Stimulated activated CD4-positive, alpha-beta T cell treated with anti-CD3 and anti-CD28 coated beads, Interleukin-1b, Interleukin-23, amount 100 ng/mL, for 4 hours (primary cell): ENCODE data around the gene TIGD3.

ENCODE experiments used
- DNase-seq, 2 donors: peaks; one replicate each; pipeline ENCODE4 v3.0.0-alpha.2; 2020; ENCODE audit warnings: low read depth in 2 of 2

Gene TIGD3

DNA sequence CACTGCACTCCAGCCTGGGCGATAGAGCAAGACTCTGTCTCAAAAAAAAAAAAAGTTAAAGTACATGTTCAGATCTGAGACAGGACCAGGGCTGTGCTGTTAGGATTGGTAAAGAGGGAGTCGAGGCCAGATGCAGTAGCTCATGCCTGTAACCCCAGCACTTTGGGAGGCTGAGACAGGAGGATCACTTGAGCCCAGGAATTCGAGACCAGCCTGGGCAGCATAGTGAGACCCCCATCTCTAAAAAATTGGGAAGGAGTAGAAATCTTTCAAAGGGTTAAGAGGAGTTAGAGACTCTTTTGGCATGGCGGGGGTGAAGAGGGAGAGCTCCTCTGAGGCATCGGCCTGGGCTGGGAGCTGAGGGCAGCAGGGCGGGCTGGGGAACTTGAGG is 16.1 kb downstream of the TIGD3 start:
- DNase-seq, result no peak

DNA sequence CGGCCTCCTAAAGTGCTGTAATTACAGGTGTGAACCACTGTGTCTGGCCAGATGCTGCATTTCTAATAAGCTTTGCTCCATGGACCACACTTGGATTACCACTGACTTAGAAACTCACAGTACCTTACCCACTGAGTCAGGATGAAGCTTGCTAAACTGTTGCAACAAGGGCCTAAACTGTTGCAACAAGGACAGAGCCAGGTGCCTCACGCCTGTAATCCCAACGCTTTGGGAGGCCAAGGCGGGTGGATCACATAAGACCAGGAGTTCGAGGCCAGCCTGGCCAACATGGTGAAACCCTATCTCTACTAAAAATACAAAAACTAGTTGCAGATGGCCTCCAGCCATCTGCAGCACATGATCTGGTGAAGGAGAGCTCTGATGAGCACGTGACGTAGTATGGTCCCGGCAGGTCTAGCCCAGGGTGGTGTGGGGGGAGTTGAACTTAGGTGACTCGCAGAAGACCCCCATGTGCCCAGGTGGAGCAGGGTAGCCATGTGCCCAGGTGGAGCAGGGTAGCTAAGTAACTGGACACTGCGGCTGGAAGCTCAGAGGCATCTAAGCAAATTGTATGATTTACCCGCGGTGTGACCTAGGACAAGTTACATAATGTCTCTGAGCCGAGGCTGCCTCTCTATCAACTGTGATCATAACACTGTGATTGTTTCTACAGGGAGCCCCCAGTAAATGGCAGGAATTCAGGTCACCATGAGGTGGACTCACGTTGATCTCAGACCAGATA is 19.5 kb downstream of the TIGD3 start:
- DNase-seq, result no peak

DNA sequence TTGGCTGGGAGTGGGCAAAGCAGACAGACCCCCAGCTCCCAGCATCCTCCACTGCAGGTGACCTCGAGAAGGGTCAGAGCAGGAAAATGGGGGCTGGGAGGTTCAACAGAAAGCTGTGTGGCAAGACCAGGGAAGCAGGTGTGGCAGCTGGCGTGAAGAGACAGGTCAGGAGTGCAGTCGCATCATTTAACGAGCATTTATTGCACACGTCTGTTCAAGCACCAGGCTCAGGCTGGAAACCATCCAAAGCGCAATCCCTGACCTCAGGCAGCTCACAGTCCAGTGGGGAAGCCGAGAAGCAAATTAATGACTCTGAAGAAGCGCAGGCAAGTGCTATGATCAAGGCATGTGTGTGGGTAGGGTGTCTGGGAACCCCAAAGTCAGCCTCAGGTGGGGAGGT is 20.5 kb downstream of the TIGD3 start:
- DNase-seq, result no peak

DNA sequence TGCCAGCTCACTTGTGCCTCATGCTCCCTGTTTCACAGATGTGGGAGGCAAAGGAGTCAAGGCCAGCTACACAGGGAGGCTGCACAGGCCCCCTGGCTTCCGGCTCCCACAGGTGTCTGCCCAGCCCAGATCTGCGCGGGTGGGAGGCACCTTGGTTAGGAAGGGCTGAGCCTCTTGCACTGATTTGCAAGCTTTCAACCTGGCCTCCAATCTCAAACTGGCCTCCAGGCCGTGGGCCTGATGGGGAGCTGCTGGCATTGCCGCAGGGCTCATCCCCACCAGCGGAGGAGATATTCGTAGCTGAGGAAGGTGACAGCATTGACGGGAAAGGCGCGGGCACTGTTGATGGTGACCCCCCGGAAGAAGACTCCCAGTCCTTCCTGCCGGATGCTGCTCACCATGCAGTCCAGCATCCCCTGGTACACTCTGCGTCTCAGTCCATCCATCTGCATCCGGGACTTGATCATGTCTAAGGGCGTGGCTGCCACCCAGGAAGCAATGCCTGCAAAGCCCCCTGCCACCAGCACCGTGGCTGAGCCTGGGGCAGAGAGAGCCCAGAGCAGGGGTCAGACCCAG is 21.7 kb downstream of the TIGD3 start:
- DNase-seq, result no peak

DNA sequence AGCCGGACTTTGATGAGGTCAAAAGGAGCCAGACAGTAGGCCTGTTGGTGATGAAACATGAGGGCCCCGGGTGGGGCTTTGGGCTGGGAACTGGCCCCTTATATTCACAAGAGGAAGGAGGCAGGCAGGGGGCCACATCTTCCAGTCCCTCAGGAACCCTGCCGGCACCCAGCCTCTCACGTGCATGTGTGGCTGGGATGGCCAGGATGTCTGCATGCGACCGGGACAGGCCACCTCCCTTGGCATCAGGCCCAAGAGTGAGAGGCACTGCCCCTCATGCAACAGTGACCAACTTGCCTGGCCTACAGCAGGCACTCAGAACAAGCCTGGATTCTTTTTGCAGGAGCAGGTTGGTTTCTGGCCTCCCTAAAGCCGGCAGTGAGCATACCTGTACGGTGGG is 22.5 kb downstream of the TIGD3 start:
- no peak for DNase-seq

DNA sequence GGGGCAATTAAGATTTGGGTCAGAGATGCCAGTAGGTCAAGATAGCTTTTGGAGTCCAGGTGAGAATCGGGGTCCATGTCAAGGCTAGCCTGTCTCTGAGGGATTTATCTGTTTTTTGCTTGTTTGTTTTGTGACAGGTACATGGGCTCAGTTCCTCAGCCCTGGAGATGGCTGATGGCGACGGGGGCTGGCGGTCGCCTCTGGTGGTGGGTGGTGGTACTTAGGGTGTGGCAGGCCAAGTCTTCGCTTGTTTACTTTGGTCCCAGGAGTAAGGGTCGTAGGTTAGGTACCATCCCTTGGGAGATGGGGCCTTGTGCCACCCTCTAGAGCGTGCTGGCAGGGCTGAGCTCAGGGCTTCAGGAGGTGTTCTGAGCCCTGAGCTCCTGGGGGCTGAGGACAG is 23.2 kb downstream of the TIGD3 start:
- DNase-seq, result no peak

DNA sequence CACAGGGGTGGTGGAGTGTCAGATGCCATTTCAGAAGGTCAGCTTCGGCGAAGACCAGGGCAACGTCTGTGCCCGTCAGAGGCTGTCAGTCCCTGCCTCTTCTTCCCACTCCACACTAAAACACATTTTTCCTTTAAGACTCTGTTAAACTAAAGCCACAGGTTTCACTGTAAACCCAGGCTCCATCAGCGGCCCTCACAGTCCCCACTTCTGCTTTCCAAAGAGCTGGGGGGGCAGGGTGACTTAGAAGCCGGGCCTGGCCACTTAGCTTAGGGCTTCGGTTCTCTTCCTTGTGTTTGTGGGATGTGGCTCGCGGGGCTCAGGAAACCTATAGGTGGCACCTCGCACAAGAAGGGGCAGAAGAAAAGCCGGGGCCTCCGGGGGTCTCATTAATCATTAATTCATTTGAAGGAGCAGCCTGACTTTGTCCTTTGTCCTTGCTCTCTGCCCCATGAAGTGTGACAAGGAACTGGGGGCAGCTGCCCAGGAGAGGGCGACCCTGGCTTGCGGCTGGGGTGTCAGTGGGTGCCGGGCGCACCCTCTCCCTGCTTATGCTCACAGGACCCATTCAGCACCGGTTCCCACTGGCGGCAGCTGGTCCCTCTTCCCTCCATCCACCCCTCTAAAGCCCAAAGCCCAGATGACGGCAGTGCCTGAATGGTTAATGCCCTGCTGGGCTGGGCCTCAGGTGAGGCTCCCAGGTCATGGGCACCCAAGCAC is 23.8 kb downstream of the TIGD3 start:
- no peak for DNase-seq

DNA sequence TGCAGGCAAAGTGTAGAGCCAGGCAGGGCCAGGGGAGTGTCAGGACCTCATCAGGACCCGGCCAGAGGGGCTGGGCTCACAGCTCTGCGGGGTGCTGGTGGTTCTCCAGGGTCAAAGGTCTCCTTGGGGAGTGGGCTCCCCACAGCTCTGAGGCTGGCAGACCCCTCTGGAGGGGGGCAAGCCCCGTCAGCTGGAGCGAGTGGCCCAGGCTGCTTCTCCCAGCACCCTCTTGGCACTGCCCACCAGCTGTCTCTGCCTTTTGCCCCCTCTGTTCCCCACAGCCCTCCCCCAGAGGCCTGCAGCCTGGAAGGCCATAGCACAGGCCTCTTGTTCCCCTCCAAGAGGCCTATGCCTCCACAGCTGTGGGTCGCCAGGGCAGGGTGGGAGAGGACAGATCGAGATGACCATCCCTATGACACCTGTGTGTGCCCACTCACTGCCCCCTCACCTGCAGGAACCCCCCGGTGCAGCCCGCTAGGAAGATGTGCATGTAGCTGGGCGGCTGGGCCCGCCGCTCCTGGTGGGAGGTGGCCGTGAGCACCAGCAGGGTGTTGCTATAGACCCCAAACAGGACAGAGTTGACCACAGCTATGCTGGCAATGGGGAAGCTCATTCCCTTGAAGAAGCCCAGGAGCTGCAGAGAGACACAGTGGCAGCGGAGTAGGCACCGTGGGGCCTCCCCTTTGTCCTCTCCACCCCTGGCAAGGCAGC is 24.5 kb downstream of the TIGD3 start:
- no peak for DNase-seq

DNA sequence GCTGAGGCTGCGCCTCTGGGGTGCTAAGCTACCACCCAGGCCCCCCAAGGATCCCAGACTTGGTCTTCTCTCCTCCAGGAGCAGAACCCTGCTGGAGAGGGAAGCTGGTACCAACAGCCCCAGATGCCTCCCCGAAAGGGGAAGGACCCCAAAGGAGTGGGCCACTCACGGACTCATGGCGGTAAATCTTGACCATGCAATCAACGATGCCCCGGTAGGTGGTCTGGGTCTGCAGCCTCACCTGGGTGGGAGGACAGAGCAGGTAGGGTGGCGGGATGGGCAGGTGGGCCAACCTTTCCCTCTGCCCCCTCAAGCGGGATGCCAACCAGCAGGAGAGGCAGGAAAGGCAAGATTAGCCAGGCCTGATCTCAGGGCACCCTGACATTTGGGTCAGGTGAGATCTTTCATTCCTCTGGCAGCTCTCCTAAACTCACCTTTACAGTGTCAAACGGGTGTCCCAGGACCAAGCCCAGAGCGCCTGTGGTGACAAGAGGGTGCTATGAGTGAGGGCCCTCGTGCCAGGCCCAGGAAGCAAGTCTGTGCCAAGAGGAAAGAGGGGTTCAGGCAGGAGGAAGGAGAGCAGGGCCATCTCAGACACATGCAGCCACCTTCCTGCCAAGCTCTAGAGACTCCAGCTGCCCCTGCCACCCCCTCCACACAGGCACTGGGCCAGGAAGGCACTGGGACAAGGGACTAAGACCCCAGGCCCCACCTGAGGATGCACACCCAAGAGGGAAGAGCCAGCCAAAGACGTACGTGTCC is 25.3 kb downstream of the TIGD3 start:
- no peak for DNase-seq

DNA sequence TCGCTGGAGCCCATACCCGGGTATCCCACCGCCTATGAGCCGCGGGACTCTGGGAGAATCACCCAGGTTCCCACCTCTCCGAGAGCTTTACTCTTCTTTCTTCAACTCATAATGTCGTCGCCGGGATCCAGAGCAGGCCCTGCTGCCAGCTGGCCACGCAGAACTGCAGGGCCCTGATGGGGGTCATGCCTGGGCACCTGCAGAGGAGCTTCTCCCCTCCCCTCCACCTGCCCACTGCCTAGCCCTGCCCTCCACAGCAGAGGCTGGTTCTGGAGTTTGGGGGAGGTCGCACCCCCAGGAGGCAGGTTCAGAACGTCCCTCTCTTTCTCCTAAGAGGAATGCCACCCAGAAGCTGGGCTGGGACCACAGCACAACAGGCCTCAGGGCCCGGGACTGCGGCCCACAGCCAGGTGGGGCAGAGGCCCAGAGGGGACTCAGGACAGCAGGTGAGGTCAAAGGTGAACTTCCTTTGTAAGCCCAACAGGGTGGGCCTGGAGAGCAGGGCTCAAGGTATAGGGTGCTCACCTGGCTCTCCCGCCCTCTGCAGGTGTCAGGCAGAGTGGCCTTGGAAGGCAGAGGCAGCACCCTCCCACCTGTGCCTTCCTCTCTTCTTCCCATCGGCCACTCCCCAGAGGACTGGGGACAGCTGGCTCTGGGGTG is 26.0 kb downstream of the TIGD3 start:
- DNase-seq, result no peak

DNA sequence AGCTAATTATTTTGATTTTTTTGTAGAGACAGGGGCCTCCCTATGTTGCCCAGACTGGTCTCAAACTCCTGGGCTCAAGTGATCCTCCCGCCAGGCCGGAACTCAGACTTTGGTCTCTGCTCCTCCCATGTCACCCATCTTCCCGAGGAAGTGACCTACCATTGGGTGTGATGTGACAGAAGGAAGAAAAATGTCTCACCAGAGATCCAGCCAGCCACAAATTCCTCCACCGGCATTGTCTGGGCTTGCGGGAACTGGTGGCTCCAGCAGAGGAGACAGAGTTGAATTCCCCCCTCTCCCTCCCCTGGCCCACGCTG is 27.1 kb downstream of the TIGD3 start:
- no peak for DNase-seq

DNA sequence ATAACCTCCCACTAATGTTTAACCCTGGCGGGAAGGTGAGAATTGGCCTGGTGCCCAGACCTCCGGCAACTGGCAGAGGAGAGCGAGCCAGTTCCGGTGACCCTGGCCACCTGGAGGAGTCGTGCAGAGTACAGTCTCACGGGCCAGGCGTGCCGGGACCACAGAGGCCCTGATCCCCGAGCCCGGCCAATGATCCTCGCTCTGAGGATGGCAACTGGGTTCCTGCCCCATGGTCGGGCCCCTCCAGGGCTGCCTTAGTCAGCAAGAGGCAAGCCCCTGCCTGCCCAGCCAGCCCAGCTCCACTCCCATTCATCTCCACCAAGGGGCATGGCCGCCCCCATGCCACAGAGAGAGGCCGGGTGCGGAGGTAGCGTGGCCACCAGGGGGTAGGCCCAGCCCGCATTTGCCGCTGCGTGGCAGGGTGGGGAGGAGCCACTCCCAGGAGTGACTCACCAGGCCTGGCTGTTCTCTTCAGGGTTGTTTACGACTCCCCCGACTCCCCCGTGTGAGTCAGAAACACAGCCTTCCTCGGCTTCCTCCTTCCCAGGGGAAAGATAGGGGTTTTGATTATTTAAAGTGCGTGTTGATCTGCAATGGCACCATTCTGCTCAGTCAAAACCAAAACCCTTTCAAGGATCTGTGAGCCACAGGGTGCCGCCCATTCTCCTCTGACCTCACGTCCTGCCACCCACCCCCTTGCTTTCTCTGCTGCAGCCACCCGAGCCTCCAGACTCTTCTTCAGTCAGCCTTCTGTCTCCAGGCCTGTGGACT is 27.7 kb downstream of the TIGD3 start, which contains the start of gene SLC25A45:
TSS of gene SLC25A45 (minus strand) at position 614 of the 771 bp plus-strand sequence. CDS start 695 bp downstream, outside the sequence.
- peak; percentile 85 to 86 for DNase-seq

DNA sequence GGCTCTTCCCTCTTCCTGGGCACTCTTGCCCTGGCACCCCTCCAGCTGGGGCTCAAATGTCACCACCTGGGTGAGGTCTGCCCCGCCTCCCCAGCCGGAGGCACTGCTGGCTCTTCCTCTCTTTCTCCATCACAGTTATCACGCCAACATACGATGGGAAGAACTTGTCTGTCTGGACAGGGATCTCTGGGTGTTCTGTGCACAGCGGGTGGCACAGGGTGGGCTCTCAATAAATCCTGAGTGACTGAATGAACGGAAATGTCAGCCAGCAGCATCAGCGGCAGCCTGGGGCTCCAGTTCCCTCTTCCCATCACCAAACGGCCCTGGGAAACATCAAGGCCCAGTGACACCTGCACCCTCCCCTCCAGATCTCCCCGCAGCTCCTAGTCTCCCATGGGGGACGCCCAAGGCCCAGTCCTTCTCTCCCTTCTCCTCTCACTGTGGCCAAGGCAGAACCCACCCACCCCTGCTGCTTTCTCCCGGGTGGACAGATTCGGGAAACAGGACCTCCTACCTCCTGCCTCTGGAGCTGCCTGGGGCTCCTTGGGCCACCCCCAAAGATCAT is 28.3 kb downstream of the TIGD3 start:
- DNase-seq, result no peak

DNA sequence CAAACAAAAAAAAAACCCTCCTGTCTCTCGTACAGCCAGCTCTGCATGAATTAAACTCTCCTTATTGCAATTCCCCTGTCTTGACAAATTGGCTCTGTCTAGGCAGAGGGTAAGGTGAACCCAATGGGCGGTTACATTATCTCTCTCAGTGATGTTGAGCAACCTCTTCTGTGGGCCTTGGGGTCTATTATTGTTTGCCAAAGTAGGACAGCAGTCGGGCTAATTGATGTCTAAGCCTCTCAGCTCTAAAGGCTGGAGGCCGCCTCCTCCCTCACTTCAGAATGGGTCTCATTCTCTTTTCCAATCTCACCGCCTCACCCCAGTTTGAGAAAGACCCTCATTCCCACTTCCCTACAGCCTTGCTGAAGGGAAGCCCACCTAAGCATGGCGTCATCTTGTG is 29.2 kb downstream of the TIGD3 start:
- DNase-seq, result no peak

DNA sequence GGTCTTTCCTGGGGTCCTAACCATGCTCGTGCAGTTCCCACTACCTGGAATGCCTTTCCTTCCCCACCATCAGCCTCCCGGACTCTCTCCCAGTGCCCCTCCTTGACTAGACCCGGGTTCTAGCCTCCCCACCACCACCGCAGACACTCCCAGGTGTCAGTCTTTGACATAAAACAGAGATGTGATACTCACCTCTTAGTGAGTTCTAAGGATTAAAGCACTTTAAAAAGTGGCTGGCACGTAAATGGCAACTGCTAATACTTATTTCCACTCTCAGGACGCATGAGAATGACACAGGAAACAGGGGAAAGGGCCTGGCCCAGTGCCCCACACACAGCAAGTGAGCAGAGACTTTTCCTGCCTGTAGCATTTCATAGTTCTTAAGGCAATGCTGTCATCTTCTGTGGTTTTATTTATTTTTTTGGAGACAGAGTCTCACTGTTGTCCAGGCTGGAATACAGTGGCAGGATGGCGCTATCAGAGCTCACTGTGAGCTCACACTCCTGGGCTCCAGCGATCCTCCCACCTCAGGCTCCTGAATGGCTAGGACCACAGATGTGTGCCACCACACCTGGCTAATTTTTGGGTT is 29.8 kb downstream of the TIGD3 start:
- no peak for DNase-seq

DNA sequence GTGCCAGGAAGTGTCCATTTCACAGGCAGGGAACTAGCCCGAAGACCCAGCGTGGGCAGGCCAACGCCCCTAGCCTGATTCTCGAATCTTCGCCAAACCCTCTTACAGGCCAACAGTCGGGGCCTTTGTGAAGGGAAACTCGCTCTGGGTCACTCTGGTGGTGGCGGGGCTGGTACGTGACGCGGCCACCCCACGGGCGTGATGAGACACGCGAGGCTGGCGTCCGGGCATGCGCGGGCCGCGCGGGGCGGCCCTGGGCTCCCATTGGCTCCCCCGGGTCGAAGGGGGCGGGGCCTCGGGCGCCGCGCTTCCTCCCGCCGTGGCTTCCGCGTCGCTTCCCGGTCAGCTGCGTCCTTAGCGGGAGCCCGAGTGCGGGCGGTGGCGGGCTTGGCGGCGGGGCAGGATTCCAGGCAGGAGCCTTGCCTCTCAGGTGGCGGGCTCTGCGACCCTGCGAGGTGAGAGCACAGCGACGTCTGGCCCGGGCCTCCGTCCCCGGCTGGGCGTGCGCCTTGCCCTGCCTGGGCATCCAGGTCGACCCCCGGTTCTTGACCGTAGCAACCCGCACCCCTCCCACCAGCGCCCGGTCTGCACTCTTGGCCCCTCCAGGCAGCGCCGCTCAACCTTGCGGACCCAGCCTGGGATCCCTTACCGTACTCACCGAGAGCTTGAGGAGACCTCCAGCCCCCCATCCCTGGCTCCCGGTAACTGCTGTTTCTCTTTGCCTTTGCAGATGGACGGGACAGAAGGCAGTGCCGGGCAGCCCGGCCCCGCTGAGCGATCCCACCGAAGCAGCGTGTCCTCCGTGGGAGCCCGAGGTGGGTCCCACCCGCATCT is 32.0 kb downstream of the TIGD3 start, which contains the start of gene FRMD8:
TSS of gene FRMD8 (plus strand) at position 331 of the 834 bp plus-strand sequence. CDS start at position 731, 400 bp downstream.
- peak; percentile 83 to 87 for DNase-seq

DNA sequence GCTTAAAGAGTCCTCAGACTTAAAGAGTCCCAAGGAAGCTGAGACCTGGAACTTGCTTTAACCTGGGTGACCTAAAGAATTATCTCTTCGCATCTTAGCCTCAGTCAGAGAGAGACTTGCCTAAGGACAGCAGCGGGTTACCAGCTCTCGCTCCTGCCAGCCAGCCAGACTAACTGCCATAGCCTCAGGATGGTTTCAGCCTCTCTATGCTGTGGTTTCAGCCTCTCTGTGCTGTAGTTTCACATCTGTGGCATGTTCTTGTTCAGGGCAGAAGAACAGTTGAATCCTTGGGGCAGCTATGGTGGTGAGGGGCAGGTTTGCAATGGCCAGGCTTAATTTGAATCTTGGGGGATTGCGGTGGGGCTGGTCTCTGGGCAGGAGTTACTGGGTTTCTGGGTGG is 34.2 kb downstream of the TIGD3 start:
- DNase-seq, result no peak

DNA sequence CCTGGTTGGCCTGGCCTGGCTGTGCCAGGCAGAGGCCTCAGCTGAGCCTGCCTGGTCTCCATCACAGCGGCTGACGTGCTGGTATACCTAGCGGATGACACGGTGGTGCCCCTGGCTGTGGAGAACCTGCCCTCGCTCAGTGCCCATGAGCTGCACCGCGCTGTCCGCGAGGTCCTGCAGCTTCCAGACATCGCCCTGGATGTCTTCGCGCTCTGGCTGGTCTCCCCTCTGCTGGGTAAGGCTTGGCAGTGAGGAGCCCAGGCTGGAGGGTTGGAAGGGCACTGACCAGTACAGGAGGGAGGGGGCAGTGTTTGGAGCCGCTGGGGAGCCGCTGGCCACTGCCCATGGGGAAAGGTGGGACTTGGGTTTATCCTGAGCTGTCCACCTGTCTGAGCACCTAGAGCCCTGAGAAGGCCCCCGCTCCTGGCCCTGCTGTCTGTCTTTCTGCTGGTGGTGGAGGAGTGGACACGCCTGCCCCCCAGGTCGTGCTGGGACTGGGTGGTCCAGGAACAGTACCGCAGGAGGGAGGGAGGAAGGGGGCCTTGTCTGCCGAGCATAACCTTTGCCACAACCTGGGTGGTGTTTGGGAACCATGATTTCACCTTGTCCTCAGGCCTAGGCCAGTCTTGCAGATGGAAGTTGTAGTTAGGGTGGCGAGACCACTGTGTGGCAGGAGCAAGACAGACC is 34.9 kb downstream of the TIGD3 start:
- DNase-seq, result no peak
